Measurements from ENCODE around the gene PIK3R2.

DNA sequence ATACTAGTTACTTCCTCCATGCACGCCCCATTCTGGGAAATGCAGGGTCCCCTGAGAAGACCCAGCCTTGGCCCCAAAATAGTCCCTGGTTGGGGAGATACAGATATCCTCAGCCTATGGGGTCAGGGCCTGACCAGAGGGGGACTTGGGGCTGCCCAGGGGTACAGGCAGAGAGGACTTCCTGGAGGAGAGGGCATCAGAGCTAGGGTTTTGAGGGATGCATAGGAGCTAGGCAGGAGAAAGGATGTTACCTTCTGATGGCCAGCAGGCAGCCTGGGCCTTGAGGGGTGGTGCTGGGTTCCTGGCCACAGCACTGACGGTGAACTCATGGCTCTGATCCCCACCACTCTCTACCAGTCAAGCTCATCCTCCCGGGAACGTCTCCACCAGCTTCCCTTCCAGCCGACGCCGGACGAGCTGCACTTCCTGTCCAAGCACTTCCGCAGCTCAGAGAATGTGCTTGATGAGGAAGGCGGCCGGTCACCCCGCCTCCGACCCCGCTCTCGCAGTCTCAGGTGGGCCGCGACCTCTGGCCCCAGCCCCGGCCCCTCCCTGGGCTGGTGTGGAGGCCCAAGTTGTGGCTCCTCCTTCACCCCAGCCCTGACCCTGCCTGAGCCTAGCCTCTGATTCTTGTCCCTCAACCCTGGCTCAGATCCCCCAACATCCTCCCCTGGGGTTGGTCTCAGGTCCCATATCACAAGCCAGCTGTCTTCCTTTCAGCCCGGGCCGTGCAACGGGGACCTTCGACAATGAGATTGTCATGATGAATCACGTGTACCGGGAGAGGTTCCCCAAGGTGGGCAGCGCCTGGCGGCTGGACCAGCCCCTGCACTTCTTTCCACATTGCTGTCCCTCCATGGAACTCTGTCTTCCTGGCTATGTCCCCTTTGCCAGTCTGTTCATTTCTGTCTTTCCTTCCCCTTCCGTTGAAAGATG is 29.8 kb upstream of the PIK3R2 start:
- TF ChIP-seq, protein P1, sequence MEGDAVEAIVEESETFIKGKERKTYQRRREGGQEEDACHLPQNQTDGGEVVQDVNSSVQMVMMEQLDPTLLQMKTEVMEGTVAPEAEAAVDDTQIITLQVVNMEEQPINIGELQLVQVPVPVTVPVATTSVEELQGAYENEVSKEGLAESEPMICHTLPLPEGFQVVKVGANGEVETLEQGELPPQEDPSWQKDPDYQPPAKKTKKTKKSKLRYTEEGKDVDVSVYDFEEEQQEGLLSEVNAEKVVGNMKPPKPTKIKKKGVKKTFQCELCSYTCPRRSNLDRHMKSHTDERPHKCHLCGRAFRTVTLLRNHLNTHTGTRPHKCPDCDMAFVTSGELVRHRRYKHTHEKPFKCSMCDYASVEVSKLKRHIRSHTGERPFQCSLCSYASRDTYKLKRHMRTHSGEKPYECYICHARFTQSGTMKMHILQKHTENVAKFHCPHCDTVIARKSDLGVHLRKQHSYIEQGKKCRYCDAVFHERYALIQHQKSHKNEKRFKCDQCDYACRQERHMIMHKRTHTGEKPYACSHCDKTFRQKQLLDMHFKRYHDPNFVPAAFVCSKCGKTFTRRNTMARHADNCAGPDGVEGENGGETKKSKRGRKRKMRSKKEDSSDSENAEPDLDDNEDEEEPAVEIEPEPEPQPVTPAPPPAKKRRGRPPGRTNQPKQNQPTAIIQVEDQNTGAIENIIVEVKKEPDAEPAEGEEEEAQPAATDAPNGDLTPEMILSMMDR (IDR thresholded peaks at IDR 0.05; ENCODE audit: insufficient read depth, low read length, poor library complexity, severe bottlenecking): no peak
- no peak for TF ChIP-seq EZH2phosphoT487 (conservative IDR thresholded peaks at IDR 0.05; ENCODE audit: low read length)

Measured in SU-DHL-6 (cell line).